Epithelial cell of umbilical artery (primary cell): Measurements from ENCODE around the gene TMED3. TPM values are rescaled to one million over a fixed set of nuclear protein-coding genes. Genes with fewer than 3 reads are reported as not detected.

Experiments
- total RNA-seq: library from RNA; depleted of rRNA; stranded (reverse); fragments of >200 nt; gene quantifications from 2 replicates; pipeline ENCODE4 v1.2.3, GENCODE V29; 2014

Gene TMED3
- 141 and 169 TPM in 2 replicates for total RNA-seq

DNA sequence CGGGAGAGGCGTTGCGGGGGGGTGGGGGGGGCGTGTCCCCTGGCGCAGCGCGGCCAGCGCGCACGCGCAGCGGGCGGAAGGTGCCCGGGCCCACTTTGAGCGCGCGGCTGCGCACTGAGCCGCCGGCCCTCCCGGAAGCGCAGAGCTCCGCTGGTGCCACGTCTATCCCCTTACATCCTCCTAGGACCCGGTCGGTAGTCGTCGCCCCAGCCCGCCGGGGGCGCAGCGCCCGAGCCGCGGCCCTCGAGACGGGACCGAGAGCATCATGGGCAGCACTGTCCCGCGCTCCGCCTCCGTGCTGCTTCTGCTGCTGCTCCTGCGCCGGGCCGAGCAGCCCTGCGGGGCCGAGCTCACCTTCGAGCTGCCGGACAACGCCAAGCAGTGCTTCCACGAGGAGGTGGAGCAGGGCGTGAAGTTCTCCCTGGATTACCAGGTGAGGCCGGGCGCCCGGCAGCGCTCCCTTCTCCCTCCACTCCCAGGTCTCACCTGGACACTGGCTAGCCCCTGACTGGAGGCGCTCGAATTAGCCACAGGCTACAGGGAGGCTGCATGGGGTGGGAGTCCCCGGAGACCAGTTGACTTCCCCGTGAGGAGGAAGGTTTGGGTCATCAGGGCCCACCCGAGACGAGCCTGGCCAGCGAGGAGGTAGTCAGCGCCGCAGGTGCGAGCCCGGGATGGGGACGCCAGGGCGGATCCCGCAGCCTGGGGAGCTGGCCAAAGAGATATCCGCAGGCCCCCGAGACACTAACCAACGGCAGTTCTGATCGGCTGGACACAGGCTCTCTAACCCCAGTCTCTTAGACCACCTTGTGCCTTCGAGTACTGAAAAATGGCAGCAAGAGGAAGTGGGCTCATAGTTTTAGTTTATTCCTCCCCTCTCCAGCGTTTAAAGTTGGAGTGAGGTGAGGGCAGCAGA, at the start of gene TMED3:
Gene TMED3, plus strand, starts transcription at position 128 of the 916 bp plus-strand sequence. Its CDS starts 138 bp downstream, at position 266.

DNA sequence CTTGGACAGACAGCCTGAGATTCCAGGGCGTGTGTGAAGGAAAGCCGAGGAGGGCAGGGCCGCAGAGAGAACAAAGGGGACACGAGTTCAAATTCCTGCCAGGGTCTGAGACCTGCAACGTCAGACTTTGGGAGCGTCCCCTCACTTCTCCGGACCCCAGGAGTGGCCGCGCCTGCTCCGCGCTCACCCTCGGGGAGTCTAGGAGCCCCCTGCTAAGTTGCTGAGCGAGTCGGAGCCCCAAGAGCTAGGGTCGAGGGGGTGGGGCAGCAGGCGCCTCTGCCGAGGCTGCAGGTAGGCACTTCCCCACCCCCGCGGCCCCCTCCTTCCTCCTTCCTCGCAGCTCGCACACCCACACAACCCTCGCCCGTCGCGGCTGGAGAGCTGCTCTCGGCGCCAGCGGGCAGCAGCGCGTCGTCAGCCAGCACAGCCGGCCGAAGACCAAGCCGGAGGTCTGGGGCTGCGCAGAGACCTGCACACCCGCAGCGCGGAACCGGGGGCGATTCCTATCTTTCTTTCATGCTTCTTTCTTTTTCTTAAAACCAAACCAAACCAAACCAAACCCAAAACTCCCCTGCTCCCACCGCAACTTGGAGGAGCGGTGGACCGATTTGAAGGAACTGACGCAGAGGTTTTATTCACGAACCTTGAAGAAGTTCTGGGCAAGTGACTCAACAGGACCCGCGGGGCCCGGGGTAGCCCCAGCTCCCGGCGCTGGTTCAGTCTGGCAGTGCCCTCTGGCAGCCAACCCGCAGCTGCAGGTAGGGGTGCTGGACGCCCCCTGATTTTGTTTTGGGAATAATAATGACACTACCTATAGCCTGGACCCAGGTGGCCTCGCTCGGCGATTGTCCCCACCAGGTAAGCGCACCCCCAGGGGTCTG, 28.3 kb upstream of the TMED3 start, which contains the start of gene ANKRD34C:
Gene ANKRD34C, plus strand, starts transcription at position 352 of the 881 bp plus-strand sequence. CDS start 10,563 bp downstream, outside the sequence.

Other genes starting within 250 kb of the TMED3 start
- not detected in 2 replicates for gene RASGRF1, start 220.3 kb upstream of the TMED3 start, total RNA-seq
- gene ANKRD34C, start 28.4 kb upstream of the TMED3 start, total RNA-seq: not detected in 2 replicates
- gene MINAR1, start 121.2 kb downstream of the TMED3 start, total RNA-seq: 0.30 and 0.97 TPM in 2 replicates